GM18907 (cell line): ENCODE data around the gene ADD1.
"Not testable (repeated sequence)": the region's sequence is repeated elsewhere in the genome, so short reads cannot be mapped to it uniquely, and the experiment has no call there.

Source experiments
- ATAC-seq: cut with Tn5 transposase; IDR thresholded peaks from one replicate; pipeline ENCODE4 v1.9.1; 2021; ENCODE audit warnings: mild to moderate bottlenecking, moderate library complexity; ENCODE audit not compliant: unreplicated experiment

Gene ADD1

DNA sequence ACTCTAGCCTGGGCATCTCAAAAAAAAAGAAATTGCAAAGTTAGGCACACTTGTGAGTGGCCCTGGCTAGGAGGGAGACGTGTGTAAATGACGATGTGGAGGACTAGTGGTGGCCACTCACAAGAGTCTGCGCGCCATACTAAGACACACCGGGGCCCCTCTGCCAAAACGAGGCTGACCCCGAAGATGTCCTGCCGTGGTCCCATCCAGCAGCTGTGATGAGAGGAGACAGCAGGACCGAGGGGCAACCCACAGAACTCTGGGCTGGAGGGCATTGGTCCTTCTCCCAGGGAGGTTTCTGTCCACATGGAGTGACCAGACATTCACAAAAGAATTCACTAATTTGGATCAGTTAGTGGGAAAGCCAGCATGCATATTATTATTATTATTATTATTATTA is 72.1 kb downstream of the ADD1 start:
- no peak for ATAC-seq

DNA sequence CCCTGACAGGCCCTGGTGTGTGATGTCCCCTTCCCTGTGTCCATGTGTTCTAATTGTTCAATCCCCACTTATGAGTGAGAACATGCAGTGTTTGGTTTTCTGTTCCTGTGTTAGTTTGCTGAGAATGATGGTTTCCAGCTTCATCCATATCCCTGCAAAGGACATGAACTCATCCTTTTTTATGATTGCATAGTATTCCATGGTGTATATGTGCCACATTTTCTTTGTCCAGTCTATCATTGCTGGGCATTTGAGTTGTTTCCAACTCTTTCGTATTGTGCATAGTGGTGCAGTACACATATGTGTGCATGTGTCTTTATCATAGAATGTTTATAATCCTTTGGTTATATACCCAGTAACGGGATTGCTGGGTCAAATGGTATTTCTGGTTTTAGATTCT is 73.1 kb downstream of the ADD1 start:
- not testable (repeated sequence) for ATAC-seq

DNA sequence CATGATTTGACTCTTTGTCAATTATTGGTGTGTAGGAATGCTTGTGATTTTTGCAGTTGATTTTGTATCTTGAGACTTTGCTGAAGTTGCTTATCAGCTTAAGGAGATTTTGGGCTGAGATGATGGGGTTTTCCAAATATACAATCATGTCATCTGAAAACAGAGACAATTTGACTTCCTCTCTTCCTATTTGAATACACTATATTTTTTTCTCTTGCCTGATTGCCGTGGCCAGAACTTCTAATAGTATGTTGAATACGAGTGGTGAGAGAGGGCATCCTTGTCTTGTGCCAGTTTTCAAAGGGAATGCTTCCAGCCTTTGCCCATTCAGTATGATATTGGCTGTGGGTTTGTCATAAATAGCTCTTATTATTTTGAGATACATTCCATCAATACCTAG is 74.7 kb downstream of the ADD1 start:
- ATAC-seq = not testable (repeated sequence)

DNA sequence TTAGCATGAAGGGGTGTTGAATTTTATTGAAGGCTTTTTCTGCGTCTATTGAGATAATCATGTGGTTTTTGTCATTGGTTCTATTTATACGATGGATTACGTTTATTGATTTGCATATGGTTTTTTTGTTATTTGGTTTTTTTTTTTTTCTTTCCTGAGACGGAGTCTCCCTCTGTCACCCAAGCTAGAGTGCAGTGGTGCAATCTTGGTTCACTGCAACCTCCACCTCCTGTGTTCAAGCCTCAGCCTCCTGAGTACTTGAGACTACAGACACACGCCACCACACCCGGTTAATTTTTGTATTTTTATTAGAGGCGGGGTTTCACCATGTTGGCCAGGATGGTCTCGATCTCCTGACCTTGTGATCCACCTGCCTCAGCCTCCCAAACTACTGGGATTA is 75.1 kb downstream of the ADD1 start:
- ATAC-seq = not testable (repeated sequence)

DNA sequence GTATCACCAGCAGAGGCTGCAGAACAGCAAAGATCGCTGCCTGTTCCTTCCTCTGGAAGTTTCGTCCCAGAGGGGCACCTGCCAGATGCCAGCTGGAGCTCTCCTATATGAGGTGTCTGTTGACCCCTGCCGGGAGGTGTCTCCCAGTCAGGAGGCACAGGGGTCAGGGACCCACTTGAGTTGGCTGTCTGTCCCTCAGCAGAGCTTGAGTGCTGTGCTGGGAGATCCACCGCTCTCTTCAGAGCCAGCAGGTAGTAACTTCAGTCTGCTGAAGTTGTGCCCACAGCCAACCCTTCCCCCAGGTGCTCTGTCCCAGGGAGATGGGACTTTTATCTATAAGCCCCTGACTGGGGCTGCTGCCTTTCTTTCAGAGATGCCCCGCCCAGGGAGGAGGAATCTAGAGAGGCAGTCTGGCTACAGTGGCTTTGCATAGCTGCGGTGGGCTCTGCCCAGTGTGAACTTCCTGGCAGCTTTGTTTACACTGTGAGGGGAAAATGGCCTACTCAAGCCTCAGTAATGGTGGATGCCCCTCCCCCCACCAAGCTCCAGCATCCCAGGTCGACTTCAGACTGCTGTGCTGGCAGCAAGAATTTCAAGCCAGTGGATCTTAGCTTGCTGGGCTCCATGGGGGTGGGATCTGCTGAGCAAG is 78.9 kb downstream of the ADD1 start:
- not testable (repeated sequence) for ATAC-seq

DNA sequence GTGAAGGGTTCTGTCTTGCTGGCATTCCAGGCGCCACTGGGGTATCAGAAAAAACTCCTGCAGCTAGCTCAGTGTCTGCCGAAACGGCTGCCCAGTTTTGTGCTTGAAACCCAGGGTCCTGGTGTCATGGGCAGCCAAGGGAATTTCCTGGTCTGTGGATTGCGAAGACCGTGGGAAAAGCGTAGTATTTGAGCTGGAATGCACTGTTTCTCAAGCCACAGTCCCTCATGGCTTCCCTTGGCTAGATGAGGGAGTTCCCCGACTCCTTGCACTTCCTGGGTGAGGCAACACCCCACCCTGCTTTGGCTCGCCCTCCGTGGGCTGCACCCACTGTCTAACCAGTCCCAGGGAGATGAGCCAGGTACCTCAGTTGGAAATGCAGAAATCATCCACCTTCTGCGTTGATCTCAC is 79.5 kb downstream of the ADD1 start:
- ATAC-seq = no peak

DNA sequence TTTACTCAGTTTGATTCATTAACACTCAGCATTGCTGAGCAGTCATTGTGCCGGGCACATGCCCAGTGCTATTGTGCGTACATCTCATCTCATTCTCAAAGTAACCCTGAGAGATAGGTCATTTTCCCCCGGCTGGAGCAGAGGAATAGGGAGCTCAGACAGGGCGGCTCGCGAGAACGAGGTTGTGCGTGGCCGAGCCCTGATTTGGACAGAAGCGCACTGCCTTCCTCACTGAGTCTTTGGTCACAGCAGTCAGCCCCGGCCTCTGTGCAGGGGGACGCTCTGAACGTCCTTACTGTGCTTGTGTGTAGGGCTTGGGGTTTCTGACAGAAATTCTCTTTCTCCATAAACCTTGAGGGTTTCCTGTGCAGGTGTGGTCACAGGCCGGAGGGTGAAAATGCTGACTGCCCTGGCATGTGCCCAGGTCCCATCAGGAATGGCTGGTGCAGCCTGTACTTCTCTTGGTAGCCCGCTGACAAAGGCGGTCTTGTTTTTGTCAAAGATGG is 80.1 kb downstream of the ADD1 start:
- ATAC-seq = no peak

DNA sequence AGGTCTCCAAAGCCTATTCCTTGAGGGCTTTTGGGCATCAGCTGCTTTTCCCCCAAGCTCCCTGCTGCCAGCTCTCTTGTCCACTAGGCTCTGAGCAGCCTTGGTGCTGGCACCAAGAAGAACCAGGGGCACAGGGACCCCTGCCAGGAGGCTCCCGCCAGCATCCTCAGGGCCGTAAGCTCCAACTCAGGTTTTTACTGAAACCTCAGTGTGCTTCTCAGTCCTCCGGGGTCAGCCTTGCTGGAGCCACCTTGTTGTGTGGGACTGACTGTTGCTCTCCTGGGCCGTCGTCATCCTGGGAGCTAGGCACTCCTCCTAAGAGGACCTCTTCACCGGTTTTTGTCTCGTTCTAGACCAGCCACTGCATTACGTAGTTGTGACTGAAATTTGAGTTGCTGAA is 80.6 kb downstream of the ADD1 start:
- ATAC-seq = no peak

DNA sequence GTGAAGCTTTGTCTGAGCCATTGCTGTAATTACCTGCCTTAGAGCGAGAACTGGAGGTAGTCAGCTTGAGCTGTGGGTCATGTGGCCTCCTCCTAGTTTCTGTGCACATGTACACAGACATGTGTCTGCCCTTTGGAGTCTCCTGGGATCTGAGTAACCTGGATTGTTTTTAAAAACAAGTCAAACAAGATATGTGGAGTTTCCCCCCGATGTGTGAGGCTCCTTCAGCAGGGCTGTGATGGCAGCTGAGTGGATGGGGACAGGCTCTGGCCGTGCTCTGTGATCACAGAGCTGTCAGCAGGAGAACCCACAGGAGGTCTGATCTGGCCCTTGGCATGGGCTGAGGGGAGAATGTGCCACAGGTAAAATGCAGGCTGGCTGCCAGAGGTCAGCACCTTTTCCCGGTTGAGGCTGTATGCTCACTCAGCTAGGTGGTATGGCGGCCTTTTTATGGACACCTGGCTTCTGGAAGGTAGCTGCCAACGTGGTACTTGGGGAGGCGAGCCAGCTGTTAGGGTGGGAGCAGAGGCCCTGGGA is 81.2 kb downstream of the ADD1 start:
- ATAC-seq = no peak

DNA sequence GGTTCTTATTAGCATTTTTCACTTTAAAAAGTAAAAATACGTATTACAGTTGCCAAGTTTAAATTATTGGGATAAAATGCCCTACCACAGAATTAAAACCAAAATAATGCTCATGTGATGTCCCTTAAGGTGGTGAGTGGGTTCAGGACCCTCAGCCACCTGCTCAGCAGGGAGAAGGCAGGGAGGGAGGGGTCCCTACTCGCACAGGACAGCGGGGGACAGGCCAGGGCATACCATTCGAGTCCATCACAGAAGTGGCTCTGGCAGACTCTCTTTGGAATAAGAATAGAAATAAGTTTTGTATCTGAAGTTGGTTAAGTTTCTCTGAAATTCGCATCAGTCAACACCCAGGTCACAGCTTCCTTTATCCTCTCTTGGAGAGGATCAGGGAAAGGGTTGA is 81.9 kb downstream of the ADD1 start:
- no peak for ATAC-seq

DNA sequence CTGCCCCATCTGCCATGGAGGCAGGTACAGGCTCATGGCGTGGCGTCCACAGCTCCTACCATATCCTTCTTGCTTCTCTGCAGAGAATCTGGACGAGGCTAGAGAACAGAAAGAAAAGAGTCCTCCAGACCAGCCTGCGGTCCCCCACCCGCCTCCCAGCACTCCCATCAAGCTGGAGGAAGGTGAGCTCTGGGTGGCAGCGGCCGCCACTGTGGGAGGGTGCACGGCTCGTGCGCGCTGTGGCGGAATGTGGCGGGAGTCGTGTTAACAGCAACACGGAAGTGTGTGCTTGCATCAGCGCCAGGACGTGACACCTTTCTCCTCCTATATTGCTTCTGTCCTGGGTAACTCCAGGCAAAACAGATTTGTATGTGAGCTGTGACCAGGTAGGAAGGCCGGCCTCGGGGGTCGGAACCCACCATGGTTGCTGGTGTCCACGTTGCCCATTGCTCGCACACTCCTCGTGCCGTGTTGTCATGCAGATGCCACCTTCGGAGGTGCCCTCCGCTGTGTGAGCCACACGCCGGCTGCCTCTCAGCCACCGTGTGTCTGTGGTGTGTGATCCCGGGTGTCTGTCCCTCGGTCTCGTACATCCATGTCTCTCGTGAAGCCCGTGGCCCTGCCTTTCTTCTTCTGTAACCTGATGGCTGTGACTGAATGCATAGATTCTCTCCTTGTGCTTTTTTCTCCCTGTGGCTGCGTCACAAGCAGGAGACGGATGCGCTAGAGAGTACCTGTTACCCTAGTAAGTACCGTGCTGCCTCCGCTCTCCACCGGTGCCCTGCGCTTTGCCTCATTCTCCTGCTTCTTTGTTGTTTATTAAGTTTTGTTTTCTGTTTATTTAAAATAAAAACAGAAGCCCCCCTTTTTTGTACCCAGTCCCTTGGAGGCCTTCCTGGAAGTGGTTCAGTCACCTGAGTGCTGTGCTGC is 82.6 kb downstream of the ADD1 start:
- no peak for ATAC-seq

DNA sequence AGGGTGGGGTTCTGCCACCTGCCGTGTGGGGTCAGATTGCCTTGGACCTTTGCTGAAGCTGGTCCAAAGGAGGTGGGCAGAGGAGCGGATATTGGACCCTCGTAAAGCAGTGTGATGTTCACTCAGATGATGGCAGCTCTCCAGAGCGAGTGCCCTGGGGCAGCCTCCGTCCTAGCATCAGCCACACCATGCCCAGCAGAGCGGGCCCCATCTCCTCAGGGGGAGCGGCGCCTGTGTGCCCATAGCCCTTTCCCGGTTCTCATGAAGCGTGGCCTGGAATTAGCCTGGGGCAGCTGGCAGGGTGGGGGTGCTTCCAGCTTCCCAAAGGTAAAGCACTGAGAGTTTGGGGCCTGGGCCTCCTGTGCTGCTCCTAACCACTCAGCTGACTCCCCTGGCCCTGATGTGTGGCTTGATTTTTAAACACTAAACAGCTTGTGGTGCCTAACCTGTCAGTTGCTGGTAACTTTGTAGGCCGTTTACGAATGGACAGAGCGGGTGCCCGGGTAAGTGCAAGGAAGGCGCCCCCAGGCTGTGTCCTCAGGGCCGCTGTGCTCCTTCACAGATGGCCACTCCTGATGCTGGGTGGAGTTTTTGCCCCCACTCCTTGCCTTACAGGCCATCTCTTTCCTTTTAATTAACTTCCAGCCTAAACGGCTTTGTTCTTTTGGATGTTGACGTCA is 83.5 kb downstream of the ADD1 start:
- ATAC-seq = no peak

DNA sequence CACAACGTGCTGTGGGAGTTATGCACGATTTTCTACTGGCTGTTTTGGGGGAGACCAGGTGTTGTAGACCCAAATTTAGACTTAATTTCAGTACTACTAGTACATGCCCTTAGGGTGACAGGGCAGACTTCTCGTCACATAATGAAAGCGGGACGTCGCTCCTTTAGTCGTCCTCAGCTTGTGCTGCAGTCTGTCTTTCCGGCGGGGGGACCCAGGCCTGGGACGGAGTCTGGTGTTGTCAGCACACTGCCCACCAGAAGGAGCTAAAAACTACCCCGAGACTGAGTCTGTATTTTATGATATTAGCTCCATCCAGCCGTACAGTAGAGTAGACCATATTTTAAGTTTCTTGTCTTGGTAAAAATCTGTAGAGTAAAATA is 84.0 kb downstream of the ADD1 start:
- ATAC-seq = no peak

DNA sequence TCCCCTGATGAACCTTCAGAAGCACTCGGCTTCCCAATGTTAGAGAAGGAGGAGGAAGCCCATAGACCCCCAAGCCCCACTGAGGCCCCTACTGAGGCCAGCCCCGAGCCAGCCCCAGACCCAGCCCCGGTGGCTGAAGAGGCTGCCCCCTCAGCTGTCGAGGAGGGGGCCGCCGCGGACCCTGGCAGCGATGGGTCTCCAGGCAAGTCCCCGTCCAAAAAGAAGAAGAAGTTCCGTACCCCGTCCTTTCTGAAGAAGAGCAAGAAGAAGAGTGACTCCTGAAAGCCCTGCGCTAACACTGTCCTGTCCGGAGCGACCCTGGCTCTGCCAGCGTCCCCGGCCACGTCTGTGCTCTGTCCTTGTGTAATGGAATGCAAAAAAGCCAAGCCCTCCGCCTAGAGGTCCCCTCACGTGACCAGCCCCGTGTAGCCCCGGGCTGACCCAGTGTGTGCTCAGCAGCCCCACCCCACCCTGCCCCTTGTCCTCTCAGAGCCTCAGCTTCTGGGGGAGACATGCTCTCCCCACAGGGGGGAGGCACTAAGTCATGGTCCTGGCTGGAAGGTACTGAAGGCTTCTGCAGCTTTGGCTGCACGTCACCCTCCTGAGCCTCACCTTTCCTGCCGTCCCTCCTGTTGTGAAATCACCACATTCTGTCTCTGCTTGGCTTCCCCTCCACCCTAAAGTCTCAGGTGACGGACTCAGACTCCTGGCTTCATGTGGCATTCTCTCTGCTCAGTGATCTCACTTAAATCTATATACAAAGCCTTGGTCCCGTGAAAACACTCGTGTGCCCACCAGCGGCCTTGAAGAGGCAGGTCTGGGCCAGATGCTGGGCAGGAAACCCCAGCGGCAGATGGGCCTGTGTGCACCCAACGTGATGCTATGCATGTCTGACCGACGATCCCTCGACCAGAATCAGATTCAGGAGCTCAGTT is 84.9 kb downstream of the ADD1 start:
- ATAC-seq = no peak

DNA sequence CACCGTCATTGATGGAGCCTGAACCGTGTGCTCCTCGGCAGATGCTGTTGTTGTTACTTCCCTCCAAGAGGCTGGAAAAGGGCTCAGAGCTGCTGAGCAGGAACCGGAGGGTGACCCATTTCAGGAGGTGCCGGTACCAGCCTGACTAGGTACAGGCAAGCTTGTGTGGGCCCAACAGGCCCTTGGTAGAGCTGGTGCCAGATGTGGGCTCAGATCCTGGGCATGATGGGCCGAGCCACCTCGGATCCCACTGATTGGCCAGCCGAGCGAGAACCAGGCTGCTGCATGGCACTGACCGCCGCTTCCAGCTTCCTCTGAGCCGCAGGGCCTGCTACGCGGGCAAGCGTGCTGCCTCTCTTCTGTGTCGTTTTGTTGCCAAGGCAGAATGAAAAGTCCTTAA is 85.8 kb downstream of the ADD1 start:
- no peak for ATAC-seq

DNA sequence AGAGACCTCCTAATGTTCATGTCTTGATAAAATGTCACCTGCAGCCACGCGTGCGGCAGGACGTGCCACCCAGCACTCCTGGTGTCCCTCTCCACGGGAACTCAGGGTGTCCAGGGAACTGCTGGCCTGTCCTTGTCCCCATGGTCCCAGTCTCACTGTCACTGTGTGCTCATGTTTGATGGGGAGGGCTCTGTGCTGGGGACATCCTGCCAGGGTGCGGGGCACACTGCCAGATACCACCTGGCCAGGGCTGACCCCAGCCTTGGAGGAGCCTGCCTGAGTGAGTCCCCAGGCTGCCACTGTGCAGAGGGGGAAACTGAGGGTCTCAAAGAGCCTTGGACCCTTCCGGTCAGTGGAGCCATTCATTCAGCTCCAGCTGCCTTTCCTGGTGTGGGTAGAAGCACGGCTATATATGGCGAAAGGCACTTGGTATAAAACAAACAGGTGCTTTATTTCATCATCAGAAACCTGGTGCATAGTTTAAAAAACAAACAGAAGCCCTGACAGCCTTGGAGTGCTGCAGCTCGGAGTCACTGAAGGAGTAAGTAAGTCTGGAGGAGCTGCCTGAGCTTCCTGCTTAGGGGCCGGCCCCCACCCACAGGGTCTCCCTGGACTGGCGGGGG is 86.6 kb downstream of the ADD1 start:
- ATAC-seq = no peak

DNA sequence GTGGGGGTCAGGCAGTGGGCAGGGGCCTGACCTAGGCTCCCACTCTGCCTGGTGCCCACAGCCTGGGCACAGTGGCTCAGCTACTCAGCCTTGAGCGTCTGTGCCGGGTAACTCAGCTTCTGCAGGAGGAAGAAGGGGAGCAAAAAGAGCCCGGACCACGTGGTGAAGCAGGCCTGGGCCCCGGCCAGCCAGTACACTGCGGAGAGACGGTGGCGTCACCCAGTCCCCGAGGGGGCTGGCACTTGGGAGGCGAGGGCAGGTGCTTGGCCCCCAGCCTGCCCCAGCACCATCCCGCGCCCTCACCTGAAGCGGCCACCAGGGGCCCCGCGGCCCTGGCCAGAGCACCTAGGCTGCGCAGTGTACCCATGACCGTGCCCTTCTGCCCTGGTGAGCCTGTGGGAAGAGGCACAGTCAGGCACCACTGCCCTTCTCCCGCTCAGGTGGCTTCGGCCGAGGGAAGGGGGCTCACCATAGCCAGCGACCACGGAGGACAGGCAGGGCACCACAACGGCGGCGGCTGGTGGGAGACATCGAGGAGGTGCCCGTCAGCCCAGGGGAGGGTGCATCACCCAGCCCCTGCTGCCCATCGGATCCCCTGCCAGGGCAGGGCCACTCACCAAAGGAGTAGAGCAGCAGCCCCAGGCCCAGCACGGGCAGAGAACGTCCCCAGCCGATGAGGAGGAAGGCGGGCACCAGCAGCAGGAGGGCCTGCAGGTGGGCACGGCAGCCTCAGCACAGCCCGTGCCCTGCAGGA is 87.3 kb downstream of the ADD1 start:
- no peak for ATAC-seq

DNA sequence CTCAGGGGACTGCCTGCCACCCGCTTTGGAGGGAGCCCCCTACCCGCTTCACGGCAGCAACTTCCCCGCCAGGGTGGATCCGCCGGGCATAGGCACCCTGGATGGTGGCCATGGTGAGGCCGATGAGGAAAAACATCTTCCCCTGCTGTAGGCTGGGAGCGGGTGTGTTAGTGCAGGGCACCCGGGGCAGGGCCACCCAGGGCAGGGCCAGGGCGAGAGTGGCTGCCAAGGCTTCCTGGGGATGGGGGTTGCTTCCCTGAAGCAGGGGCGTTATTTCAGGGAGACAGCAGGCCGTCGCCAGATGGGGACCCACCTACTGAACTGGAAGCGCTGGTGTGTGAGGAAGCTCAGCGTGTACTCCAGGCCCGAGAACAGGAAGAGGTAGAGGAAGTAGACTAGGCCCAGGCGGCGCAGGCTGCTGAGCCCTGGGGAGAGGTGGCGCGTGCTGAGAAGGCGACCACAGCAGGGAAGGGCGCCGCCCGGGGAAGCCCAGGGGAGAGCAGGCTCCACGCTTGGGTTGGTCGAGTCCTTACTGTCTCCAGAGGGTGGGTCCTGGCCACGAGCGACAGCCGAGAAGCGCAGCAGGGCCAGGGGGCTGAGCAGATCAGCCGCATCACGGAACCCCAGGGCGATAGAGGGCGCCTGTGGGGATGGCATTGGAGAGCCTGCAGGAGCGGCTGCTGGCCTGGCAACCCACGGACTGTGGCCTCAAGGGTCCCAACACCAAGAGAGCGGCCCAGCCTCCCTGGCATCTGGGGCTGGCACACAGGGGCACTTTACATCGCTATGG is 88.1 kb downstream of the ADD1 start:
- peak; percentile 51 for ATAC-seq
